SK-N-SH treated with all-trans-retinoic acid at 6 μM for 48 hours (cell line): ENCODE results near the gene FOXA2.

Experiments used
- ARNTL ChIP-seq: fragments of 450-650 bp; formaldehyde crosslinking; IDR thresholded peaks from 2 replicates; pipeline ENCODE4 v1.5.0; 2020; ENCODE audit warnings: low read depth, mild to moderate bottlenecking, moderate library complexity, borderline replicate concordance
- TF ChIP-seq, protein P1 (sequence below): fragments of 250-450 bp; sonication (Bioruptor Pico); IDR thresholded peaks from 2 replicates; pipeline ENCODE4 v1.5.0; 2020; ENCODE audit warnings: mild to moderate bottlenecking, moderate library complexity
- TF ChIP-seq, protein P2 (sequence below): fragments of 250-450 bp; sonication (Bioruptor Pico); IDR thresholded peaks from 2 replicates; pipeline ENCODE4 v1.8.0; 2020; ENCODE audit warnings: mild to moderate bottlenecking, moderate library complexity, borderline replicate concordance

DNA sequence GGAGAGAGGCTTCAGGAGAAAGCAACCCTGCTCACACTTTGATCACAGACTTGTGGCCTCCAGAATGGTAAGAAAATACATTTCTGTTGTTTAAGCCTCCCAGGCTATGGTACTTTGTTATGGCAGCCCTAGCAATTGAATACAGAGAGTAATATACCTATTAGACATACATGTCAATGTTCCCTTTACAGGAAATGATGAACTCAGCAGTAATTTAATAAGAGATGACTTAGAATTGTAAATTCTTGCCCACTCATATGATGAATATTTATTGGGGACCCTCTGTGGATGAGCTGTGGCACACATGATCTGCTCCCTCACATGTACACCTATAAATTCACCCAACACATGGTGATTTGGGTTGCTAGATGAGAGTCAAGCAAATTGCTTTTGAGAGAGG, 20.4 kb upstream of the FOXA2 start:
- TF ChIP-seq, protein P1, sequence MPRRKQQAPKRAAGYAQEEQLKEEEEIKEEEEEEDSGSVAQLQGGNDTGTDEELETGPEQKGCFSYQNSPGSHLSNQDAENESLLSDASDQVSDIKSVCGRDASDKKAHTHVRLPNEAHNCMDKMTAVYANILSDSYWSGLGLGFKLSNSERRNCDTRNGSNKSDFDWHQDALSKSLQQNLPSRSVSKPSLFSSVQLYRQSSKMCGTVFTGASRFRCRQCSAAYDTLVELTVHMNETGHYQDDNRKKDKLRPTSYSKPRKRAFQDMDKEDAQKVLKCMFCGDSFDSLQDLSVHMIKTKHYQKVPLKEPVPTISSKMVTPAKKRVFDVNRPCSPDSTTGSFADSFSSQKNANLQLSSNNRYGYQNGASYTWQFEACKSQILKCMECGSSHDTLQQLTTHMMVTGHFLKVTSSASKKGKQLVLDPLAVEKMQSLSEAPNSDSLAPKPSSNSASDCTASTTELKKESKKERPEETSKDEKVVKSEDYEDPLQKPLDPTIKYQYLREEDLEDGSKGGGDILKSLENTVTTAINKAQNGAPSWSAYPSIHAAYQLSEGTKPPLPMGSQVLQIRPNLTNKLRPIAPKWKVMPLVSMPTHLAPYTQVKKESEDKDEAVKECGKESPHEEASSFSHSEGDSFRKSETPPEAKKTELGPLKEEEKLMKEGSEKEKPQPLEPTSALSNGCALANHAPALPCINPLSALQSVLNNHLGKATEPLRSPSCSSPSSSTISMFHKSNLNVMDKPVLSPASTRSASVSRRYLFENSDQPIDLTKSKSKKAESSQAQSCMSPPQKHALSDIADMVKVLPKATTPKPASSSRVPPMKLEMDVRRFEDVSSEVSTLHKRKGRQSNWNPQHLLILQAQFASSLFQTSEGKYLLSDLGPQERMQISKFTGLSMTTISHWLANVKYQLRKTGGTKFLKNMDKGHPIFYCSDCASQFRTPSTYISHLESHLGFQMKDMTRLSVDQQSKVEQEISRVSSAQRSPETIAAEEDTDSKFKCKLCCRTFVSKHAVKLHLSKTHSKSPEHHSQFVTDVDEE (CRISPR knock-in tag), result no peak
- no peak for TF ChIP-seq ARNTL (CRISPR knock-in tag)
- TF ChIP-seq, protein P2, sequence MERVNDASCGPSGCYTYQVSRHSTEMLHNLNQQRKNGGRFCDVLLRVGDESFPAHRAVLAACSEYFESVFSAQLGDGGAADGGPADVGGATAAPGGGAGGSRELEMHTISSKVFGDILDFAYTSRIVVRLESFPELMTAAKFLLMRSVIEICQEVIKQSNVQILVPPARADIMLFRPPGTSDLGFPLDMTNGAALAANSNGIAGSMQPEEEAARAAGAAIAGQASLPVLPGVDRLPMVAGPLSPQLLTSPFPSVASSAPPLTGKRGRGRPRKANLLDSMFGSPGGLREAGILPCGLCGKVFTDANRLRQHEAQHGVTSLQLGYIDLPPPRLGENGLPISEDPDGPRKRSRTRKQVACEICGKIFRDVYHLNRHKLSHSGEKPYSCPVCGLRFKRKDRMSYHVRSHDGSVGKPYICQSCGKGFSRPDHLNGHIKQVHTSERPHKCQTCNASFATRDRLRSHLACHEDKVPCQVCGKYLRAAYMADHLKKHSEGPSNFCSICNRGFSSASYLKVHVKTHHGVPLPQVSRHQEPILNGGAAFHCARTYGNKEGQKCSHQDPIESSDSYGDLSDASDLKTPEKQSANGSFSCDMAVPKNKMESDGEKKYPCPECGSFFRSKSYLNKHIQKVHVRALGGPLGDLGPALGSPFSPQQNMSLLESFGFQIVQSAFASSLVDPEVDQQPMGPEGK (CRISPR knock-in tag), result no peak
